ENCODE results near the gene ARID1B.

GRCh38 chr6:156794546-156795354, 17.6 kb downstream of the ARID1B start:
- TF ChIP-seq, protein P1, sequence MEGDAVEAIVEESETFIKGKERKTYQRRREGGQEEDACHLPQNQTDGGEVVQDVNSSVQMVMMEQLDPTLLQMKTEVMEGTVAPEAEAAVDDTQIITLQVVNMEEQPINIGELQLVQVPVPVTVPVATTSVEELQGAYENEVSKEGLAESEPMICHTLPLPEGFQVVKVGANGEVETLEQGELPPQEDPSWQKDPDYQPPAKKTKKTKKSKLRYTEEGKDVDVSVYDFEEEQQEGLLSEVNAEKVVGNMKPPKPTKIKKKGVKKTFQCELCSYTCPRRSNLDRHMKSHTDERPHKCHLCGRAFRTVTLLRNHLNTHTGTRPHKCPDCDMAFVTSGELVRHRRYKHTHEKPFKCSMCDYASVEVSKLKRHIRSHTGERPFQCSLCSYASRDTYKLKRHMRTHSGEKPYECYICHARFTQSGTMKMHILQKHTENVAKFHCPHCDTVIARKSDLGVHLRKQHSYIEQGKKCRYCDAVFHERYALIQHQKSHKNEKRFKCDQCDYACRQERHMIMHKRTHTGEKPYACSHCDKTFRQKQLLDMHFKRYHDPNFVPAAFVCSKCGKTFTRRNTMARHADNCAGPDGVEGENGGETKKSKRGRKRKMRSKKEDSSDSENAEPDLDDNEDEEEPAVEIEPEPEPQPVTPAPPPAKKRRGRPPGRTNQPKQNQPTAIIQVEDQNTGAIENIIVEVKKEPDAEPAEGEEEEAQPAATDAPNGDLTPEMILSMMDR (conservative IDR thresholded peaks at IDR 0.05; ENCODE audit: low read length), result no peak
- TF ChIP-seq EZH2phosphoT487 (IDR thresholded peaks at IDR 0.05; ENCODE audit: borderline replicate concordance, low read depth, low read length), result no peak

All from OCI-LY7 (cell line).